IMR-90 (cell line): ENCODE data around the gene UBL4A. TPM values are rescaled to one million over a fixed set of nuclear protein-coding genes. Genes with fewer than 3 reads are reported as not detected.

Experiments
- ATAC-seq: fragments of 200-7000 bp; cut with Tn5 transposase; 2 replicates; pipeline ENCODE4 v1.9.1; 2020; ENCODE audit warnings: low read depth, mild to moderate bottlenecking, moderate library complexity
- BruUV-seq: library from RNA; stranded (reverse); fragments of 400-500 nt; replicated peaks from 2 replicates; lab custom pipeline; 2021; lab: Mats Ljungman, UMichigan
- CTCF ChIA-PET: fragments of 300-600 bp; formaldehyde crosslinking; extraction: SDS; loops from one replicate; lab custom pipeline; 2021; ENCODE audit warnings: antibody characterized with exemption; lab: Yijun Ruan, JAX
- POLR2A ChIA-PET: fragments of 300-600 bp; sonication (Branson Sonifier 250); formaldehyde crosslinking; loops from one replicate; lab custom pipeline; 2022; ENCODE audit warnings: antibody characterized with exemption; ENCODE audit not compliant: unreplicated experiment; lab: Charles Lee
- DNase-seq: peaks from one replicate; pipeline ENCODE4 v3.0.0; 2013
- H2AFZ ChIP-seq: replicated peaks from 2 replicates; pipeline ENCODE3; 2013; ENCODE audit warnings: low read length, mild to moderate bottlenecking; ENCODE audit not compliant: poor library complexity
- H2AK5ac ChIP-seq: 2 replicates; pipeline ENCODE4 v1.6.1; 2013; ENCODE audit warnings: low read depth, low read length, inconsistent platforms
- H2AK9ac ChIP-seq: replicated peaks from 2 replicates; pipeline ENCODE3; 2013; ENCODE audit warnings: mild to moderate bottlenecking, low read depth, low read length, moderate library complexity; ENCODE audit not compliant: poor library complexity
- H2BK120ac ChIP-seq: 2 replicates; pipeline ENCODE4 v1.6.1; 2013; ENCODE audit warnings: low read depth, low read length, inconsistent platforms
- H2BK15ac ChIP-seq: 3 replicates; pipeline ENCODE4 v1.6.1; 2013; ENCODE audit warnings: low read depth, low read length, inconsistent platforms
- H2BK20ac ChIP-seq: 2 replicates; pipeline ENCODE4 v1.6.1; 2013; ENCODE audit warnings: low read depth, mild to moderate bottlenecking, inconsistent platforms, low read length, moderate library complexity
- H2BK5ac ChIP-seq: 2 replicates; pipeline ENCODE4 v1.6.1; 2013; ENCODE audit warnings: mild to moderate bottlenecking, low read depth, low read length, inconsistent platforms; ENCODE audit not compliant: poor library complexity, severe bottlenecking
- H3K14ac ChIP-seq: replicated peaks from 2 replicates; pipeline ENCODE4 v1.6.1; 2013; ENCODE audit warnings: low read depth, low read length, inconsistent platforms
- H3K18ac ChIP-seq: 2 replicates; pipeline ENCODE4 v1.6.1; 2013; ENCODE audit warnings: low read depth, low read length, control low read depth
- H3K23ac ChIP-seq: 2 replicates; pipeline ENCODE4 v1.6.1; 2013; ENCODE audit warnings: low read depth, low read length, inconsistent platforms
- H3K27ac ChIP-seq: 2 replicates; pipeline ENCODE4 v1.5.1; 2013; ENCODE audit warnings: mild to moderate bottlenecking, control low read depth, low read length; ENCODE audit not compliant: insufficient read depth
- H3K27me3 ChIP-seq: 2 replicates; pipeline ENCODE4 v1.6.1; 2013; ENCODE audit warnings: low read length; ENCODE audit not compliant: control insufficient read depth, insufficient read depth
- H3K36me3 ChIP-seq: 2 replicates; pipeline ENCODE4 v1.6.1; 2013; ENCODE audit warnings: low read length, mixed read lengths; ENCODE audit not compliant: control insufficient read depth, insufficient read depth
- H3K4ac ChIP-seq: 2 replicates; pipeline ENCODE4 v1.6.1; 2013; ENCODE audit warnings: low read depth, low read length, inconsistent platforms
- H3K4me1 ChIP-seq: 2 replicates; pipeline ENCODE4 v1.6.1; 2013; ENCODE audit warnings: low read length, mixed read lengths; ENCODE audit not compliant: control insufficient read depth, insufficient read depth
- H3K4me2 ChIP-seq: 2 replicates; pipeline ENCODE4 v1.6.1; 2013; ENCODE audit warnings: low read depth, mild to moderate bottlenecking, control low read depth, low read length, moderate library complexity
- H3K4me3 ChIP-seq: 2 replicates; pipeline ENCODE4 v1.5.1; 2013; ENCODE audit warnings: low read depth, mild to moderate bottlenecking, control low read depth, low read length, moderate library complexity; ENCODE audit not compliant: insufficient read depth
- H3K56ac ChIP-seq: 2 replicates; pipeline ENCODE4 v1.6.1; 2013; ENCODE audit warnings: low read length, inconsistent platforms; ENCODE audit not compliant: insufficient read depth; ENCODE audit errors: extremely low read depth
- H3K79me1 ChIP-seq, 2 experiments: 2 replicates each; pipeline ENCODE4 v1.6.1; 2013; ENCODE audit warnings: low read length in 2 of 2, inconsistent platforms in 1 of 2, low read depth in 1 of 2
- H3K9ac ChIP-seq: 2 replicates; pipeline ENCODE4 v1.6.1; 2013; ENCODE audit warnings: low read depth, low read length, control low read depth
- H3K9me1 ChIP-seq: 2 replicates; pipeline ENCODE4 v1.6.1; 2013; ENCODE audit warnings: low read length, inconsistent platforms; ENCODE audit not compliant: insufficient read depth
- H3K9me3 ChIP-seq: 2 replicates; pipeline ENCODE4 v1.6.1; 2013; ENCODE audit warnings: low read length; ENCODE audit not compliant: control insufficient read depth, insufficient read depth
- H4K20me1 ChIP-seq: 2 replicates; pipeline ENCODE4 v1.6.1; 2013; ENCODE audit warnings: low read length, inconsistent platforms; ENCODE audit not compliant: insufficient read depth
- H4K5ac ChIP-seq: 2 replicates; pipeline ENCODE4 v1.6.1; 2013; ENCODE audit warnings: mild to moderate bottlenecking, low read depth, low read length, control low read depth
- H4K8ac ChIP-seq, 2 experiments: 2 replicates each; pipeline ENCODE4 v1.6.1; 2013; ENCODE audit warnings: low read depth in 2 of 2, low read length in 2 of 2, control low read depth in 1 of 2, inconsistent platforms in 1 of 2
- H4K91ac ChIP-seq: 2 replicates; pipeline ENCODE4 v1.6.1; 2013; ENCODE audit warnings: low read depth, low read length, inconsistent platforms; ENCODE audit not compliant: insufficient read depth
- BHLHE40 ChIP-seq: fragments of 150-350 bp; IDR thresholded peaks from 2 replicates; pipeline ENCODE4 v1.6.1; 2016; ENCODE audit warnings: mild to moderate bottlenecking, low read depth, low read length
- CEBPB ChIP-seq: IDR thresholded peaks from 2 replicates; pipeline ENCODE4 v1.6.1; 2012; ENCODE audit warnings: low read depth, low read length, improper control_type of control experiment
- FOS ChIP-seq: fragments of 150-350 bp; IDR thresholded peaks from 2 replicates; pipeline ENCODE4 v1.6.1; 2016; ENCODE audit warnings: low read depth, low read length
- MAFK ChIP-seq: IDR thresholded peaks from 2 replicates; pipeline ENCODE4 v1.6.1; 2012; ENCODE audit warnings: low read depth, low read length, improper control_type of control experiment
- MAZ ChIP-seq: IDR thresholded peaks from 2 replicates; pipeline ENCODE4 v1.6.1; 2012; ENCODE audit warnings: low read depth, mild to moderate bottlenecking, low read length, improper control_type of control experiment, moderate library complexity, borderline replicate concordance
- NFE2L2 ChIP-seq: fragments of 150-350 bp; IDR thresholded peaks from 2 replicates; pipeline ENCODE4 v1.6.1; 2016; ENCODE audit warnings: low read depth, mild to moderate bottlenecking, low read length
- POLR2A ChIP-seq: IDR thresholded peaks from 2 replicates; pipeline ENCODE4 v1.6.1; 2012; ENCODE audit warnings: mild to moderate bottlenecking, low read depth, low read length
- RAD21 ChIP-seq: IDR thresholded peaks from 2 replicates; pipeline ENCODE4 v1.6.1; 2012; ENCODE audit warnings: low read length, improper control_type of control experiment
- RCOR1 ChIP-seq: IDR thresholded peaks from 2 replicates; pipeline ENCODE4 v1.6.1; 2012; ENCODE audit warnings: mild to moderate bottlenecking, low read length, improper control_type of control experiment; ENCODE audit not compliant: insufficient replicate concordance
- RFX5 ChIP-seq: IDR thresholded peaks from 2 replicates; pipeline ENCODE4 v1.8.0; 2012; ENCODE audit warnings: low read depth, mild to moderate bottlenecking, low read length, moderate library complexity
- whole genome bisulfite sequencing, 2 experiments: methylation state at CpG; one replicate each; pipeline versions ENCODE4 v1.1.5 to v1.1.7; 2013; ENCODE audit warnings: missing lambda C conversion rate in 2 of 2; ENCODE audit not compliant: insufficient read length in 1 of 2; ENCODE audit errors: extremely low coverage in 2 of 2; 5-methylcytosine and 5-hydroxymethylcytosine counted together
- dilution Hi-C: fragments of 300-500 bp; cut with HindIII; formaldehyde crosslinking; loops from one replicate; pipeline ENCODE4 v1.14.3; 2018; ENCODE audit warnings: low sequenced_read_pairs; ENCODE audit not compliant: unreplicated experiment
- in situ Hi-C: fragments of 300-500 bp; cut with MboI; formaldehyde crosslinking; loops from 3 replicates; pipeline ENCODE4 v1.14.3; 2019; ENCODE audit warnings: low sequenced_read_pairs, inconsistent platforms, mixed read lengths
- intact Hi-C: fragments of 100-400 bp; cut with micrococcal nuclease; formaldehyde crosslinking; loops from 2 replicates; pipeline ENCODE4 v1.10.0; 2022
- polyA plus RNA-seq, 3 experiments: library from polyadenylated mRNA; depleted of rRNA; stranded (reverse); fragments of >200 nt; gene quantifications; 2 replicates each; pipeline ENCODE4 v1.2.3, GENCODE V29; 2012; ENCODE audit warnings: low replicate concordance in 1 of 3
- total RNA-seq: library from RNA; depleted of rRNA; stranded (reverse); fragments of >200 nt; gene quantifications from 2 replicates; pipeline ENCODE4 v1.2.3, GENCODE V29; 2012
- TF ChIP-seq, protein P1 (sequence below): fragments of 150-350 bp; IDR thresholded peaks from 2 replicates; pipeline ENCODE4 v1.6.1; 2017; ENCODE audit warnings: mild to moderate bottlenecking, antibody characterized with exemption, low read length, low read depth
- TF ChIP-seq, protein P2 (sequence below): fragments of 150-350 bp; IDR thresholded peaks from 2 replicates; pipeline ENCODE4 v1.6.1; 2016; ENCODE audit warnings: low read depth, mild to moderate bottlenecking, low read length, moderate library complexity, borderline replicate concordance

Gene UBL4A
- total and polyA plus RNA-seq, 2 of the 4 experiments (the other 2 are of a cell fraction) = 24.6 to 28.3 TPM

DNA sequence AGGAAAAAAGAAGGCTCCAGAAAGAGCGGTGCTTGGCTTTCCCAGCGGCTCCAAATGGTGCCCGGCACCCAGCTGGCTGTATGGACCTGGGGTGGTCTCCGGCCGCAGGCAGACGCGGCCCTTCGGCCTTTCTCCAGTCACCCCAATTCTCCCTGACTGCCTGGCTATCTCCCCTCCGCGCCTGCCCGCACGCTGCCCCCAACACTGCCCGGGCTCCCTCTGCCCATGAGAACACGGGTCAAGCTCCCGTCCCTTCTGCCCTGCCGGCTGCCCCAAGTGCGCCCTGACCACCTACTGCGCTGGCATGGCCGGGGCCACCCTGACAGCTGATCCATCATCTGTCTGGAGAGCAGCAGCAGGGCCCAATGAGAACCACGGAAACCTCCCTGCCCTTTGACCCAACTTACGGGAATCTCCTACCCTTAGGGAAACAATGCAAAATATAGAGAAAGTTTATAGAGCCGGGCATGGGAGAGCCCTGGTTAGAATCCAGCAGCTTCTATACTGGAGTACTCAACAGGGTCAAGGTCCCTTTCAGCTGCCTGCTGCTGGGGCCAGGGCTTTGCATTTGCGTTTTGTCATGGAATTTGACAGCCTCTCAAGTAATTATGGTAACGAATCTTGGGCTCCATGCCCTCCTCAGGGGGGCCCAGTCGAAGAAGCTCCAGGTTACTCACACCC, 30.8 kb upstream of the UBL4A start:
- no peak overlapping the region for H3K14ac ChIP-seq
- peak overlapping the region; percentile 87; the same call in 1 of the 2 replicates for H3K27ac ChIP-seq
- intact Hi-C loops = loop anchor here (2.0 kb wide), 2 partner anchors 26 to 30 kb away; partner anchors contain the start of genes G6PD, IKBKG and SLC10A3
- H3K4me2 ChIP-seq = peak overlapping the region; percentile 27; the same call in 1 of the 2 replicates
- H2BK120ac ChIP-seq = no peak overlapping the region
- H3K36me3 ChIP-seq = no peaks in the 10 kb centered on the region
- H3K9ac ChIP-seq = peak overlapping the region; percentile 41; the same call in 1 of the 2 replicates
- peak overlapping the region; percentile 10; the same call in 1 of the 2 replicates for H2AK5ac ChIP-seq
- H3K18ac ChIP-seq = no peak overlapping the region; the same call in 1 of the 2 replicates
- peak overlapping the region; percentile 70 for H2AFZ ChIP-seq
- no peaks in the 10 kb centered on the region for H3K27me3 ChIP-seq
- no peak overlapping the region for H3K23ac ChIP-seq
- POLR2A ChIA-PET = no interaction called here
- H2BK15ac ChIP-seq = no peak overlapping the region
- H3K4me3 ChIP-seq = no peak overlapping the region
- DNase-seq (no peak), ATAC-seq (no peak; the same call in 1 of the 2 replicates)
- H3K9me3 ChIP-seq = no peaks in the 10 kb centered on the region
- no peak for TF ChIP-seq MAZ
- TF ChIP-seq MAFK = no peak
- TF ChIP-seq, protein P1, sequence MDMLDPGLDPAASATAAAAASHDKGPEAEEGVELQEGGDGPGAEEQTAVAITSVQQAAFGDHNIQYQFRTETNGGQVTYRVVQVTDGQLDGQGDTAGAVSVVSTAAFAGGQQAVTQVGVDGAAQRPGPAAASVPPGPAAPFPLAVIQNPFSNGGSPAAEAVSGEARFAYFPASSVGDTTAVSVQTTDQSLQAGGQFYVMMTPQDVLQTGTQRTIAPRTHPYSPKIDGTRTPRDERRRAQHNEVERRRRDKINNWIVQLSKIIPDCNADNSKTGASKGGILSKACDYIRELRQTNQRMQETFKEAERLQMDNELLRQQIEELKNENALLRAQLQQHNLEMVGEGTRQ = no peak
- TF ChIP-seq POLR2A = no peak
- TF ChIP-seq, protein P2, sequence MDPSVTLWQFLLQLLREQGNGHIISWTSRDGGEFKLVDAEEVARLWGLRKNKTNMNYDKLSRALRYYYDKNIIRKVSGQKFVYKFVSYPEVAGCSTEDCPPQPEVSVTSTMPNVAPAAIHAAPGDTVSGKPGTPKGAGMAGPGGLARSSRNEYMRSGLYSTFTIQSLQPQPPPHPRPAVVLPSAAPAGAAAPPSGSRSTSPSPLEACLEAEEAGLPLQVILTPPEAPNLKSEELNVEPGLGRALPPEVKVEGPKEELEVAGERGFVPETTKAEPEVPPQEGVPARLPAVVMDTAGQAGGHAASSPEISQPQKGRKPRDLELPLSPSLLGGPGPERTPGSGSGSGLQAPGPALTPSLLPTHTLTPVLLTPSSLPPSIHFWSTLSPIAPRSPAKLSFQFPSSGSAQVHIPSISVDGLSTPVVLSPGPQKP = no peak
- no peak for TF ChIP-seq RFX5
- TF ChIP-seq RAD21 = no peak
- no peak for TF ChIP-seq NFE2L2
- no peak for TF ChIP-seq CEBPB
- no peak for TF ChIP-seq FOS
- TF ChIP-seq BHLHE40 = no peak
- no peak for TF ChIP-seq RCOR1
- H2BK5ac ChIP-seq = no peak overlapping the region
- in situ Hi-C loops = no loop called here
- peak overlapping the region; percentile 39; the same call in 1 of the 2 replicates for H4K5ac ChIP-seq
- H3K9me1 ChIP-seq = peaks cover 3% of the 10 kb centered on the region
- CTCF ChIA-PET = no interaction called here
- no peak overlapping the region for H2BK20ac ChIP-seq
- peak overlapping the region; percentile 73 for H4K91ac ChIP-seq
- dilution Hi-C loops = no loop called here
- H2AK9ac ChIP-seq = peak overlapping the region; percentile 72
- no peaks in the 10 kb centered on the region for H4K20me1 ChIP-seq
- H3K4me1 ChIP-seq = peaks cover 8% of the 10 kb centered on the region; the same call in 1 of the 2 replicates
- peaks cover 8 to 12% of the 10 kb centered on the region in 2 experiments; a peak in 2 of 4 replicates for H3K79me1 ChIP-seq
- H3K56ac ChIP-seq = no peak overlapping the region
- no TSS peak for BruUV-seq
- 49% methylated on average over 14 of the region's 25 CpGs; no CpG with 5 or more reads in 1 of the 2 experiments for WGBS, 2 experiments
- H3K4ac ChIP-seq = peak overlapping the region; percentile 45; the same call in 1 of the 2 replicates
- H4K8ac ChIP-seq = peak overlapping the region; percentile 40 to 83; a peak in 2 of 4 replicates
